Peyer's patch (tissue), 4 donors: ENCODE measurements around the gene MAPKAPK3.

ENCODE experiments used
- POLR2A ChIP-seq, 2 donors: fragments of 450-650 bp; IDR thresholded peaks; one replicate each; pipeline ENCODE4 v1.5.1; 2017; ENCODE audit warnings: antibody characterized with exemption in 2 of 2, mild to moderate bottlenecking in 2 of 2, moderate library complexity in 2 of 2
- TF ChIP-seq, protein P1 (sequence below), 6 experiments: fragments of 450-650 bp in 4 of 6; fragments of 200-600 bp in 2 of 6; sonication (generic) in 1 of 6; IDR thresholded peaks; one replicate each; pipeline ENCODE4 v1.5.1; 2017 to 2019; ENCODE audit warnings: antibody characterized with exemption in 6 of 6, mild to moderate bottlenecking in 3 of 6, moderate library complexity in 1 of 6

GRCh38 chr3:50649451-50649931, 32.5 kb downstream of the MAPKAPK3 start:
- TF ChIP-seq, protein P1, sequence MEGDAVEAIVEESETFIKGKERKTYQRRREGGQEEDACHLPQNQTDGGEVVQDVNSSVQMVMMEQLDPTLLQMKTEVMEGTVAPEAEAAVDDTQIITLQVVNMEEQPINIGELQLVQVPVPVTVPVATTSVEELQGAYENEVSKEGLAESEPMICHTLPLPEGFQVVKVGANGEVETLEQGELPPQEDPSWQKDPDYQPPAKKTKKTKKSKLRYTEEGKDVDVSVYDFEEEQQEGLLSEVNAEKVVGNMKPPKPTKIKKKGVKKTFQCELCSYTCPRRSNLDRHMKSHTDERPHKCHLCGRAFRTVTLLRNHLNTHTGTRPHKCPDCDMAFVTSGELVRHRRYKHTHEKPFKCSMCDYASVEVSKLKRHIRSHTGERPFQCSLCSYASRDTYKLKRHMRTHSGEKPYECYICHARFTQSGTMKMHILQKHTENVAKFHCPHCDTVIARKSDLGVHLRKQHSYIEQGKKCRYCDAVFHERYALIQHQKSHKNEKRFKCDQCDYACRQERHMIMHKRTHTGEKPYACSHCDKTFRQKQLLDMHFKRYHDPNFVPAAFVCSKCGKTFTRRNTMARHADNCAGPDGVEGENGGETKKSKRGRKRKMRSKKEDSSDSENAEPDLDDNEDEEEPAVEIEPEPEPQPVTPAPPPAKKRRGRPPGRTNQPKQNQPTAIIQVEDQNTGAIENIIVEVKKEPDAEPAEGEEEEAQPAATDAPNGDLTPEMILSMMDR (IDR thresholded peaks at IDR 0.05) = no peak
- no peak for TF ChIP-seq POLR2A (IDR thresholded peaks at IDR 0.05)
